HCT116 (cell line): ENCODE results near the gene PKP3. TPM values are rescaled to one million over a fixed set of nuclear protein-coding genes. Genes with fewer than 3 reads are reported as not detected.

Source experiments
- ATAC-seq: fragments of 200-7000 bp; cut with Tn5 transposase; 2 replicates; pipeline ENCODE4 v1.9.1; 2020; ENCODE audit warnings: mild to moderate bottlenecking, moderate library complexity
- BruUV-seq: library from RNA; stranded (reverse); fragments of 400-500 nt; replicated peaks from 2 replicates; lab custom pipeline; 2021; lab: Mats Ljungman, UMichigan
- CTCF ChIA-PET: fragments of 300-600 bp; sonication (Branson Sonifier 250); formaldehyde crosslinking; loops from one replicate; lab custom pipeline; 2021; ENCODE audit warnings: antibody characterized with exemption; lab: Charles Lee
- POLR2A ChIA-PET: fragments of 300-600, 350-600 bp; sonication (Branson Sonifier 250); formaldehyde crosslinking; loops from one replicate; lab custom pipeline; 2021; ENCODE audit warnings: antibody characterized with exemption; lab: Charles Lee
- RAD21 ChIA-PET, 2 experiments: fragments of 300-600 bp; sonication (Branson Sonifier 250); formaldehyde crosslinking; loops; one replicate each; lab custom pipeline; 2023; ENCODE audit warnings: low total read pairs in 2 of 2; ENCODE audit not compliant: uncharacterized antibody in 2 of 2, unreplicated experiment in 2 of 2, low non-redundant PET in 1 of 2; lab: Charles Lee
- DNase-seq: peaks from one replicate; pipeline ENCODE4 v3.0.0-alpha.2; 2010; ENCODE audit warnings: low read depth, low spot score
- H2AFZ ChIP-seq: fragments of 200-600 bp; shearing (Covaris generic), sonication (generic); 2 replicates; pipeline ENCODE4 v1.6.1; 2017; ENCODE audit warnings: low read depth, mixed run types, mixed read lengths, antibody characterized with exemption, low read length; ENCODE audit not compliant: poor library complexity, severe bottlenecking
- H3K27ac ChIP-seq: 2 replicates; pipeline ENCODE4 v1.5.1; 2012; ENCODE audit warnings: low read depth, low read length
- H3K27me3 ChIP-seq: fragments of 200-600 bp; sonication (generic); 2 replicates; pipeline ENCODE4 v1.6.1; 2016; ENCODE audit warnings: mixed run types, low read length, mixed read lengths; ENCODE audit not compliant: insufficient read depth
- H3K36me3 ChIP-seq, 2 experiments: fragments of 200-500 bp in 1 of 2; fragments of 200-600 bp in 1 of 2; sonication (Bioruptor generic) in 1 of 2; sonication (generic) in 1 of 2; 2 replicates each; pipeline versions ENCODE4 v1.5.1 to v1.6.1; 2014 to 2016; ENCODE audit warnings: low read length in 2 of 2, inconsistent platforms in 1 of 2, mixed read lengths in 1 of 2, mixed run types in 1 of 2; ENCODE audit not compliant: insufficient read depth in 2 of 2, control insufficient read depth in 1 of 2
- H3K4me1 ChIP-seq, 2 experiments: fragments of 200-600 bp in 1 of 2; sonication (generic) in 1 of 2; 2 replicates each; pipeline versions ENCODE4 v1.5.1 to v1.6.1; 2012 to 2017; ENCODE audit warnings: low read length in 2 of 2, inconsistent platforms in 1 of 2, mild to moderate bottlenecking in 1 of 2, mixed read lengths in 1 of 2, mixed run types in 1 of 2, moderate library complexity in 1 of 2; ENCODE audit not compliant: insufficient read depth in 2 of 2, control insufficient read depth in 1 of 2
- H3K4me2 ChIP-seq: fragments of 200-600 bp; sonication (generic); 2 replicates; pipeline ENCODE4 v1.6.1; 2017; ENCODE audit warnings: mixed run types, low read length, mixed read lengths
- H3K4me3 ChIP-seq, 2 experiments: fragments of 200-600 bp in 1 of 2; sonication (generic) in 1 of 2; replicated peaks in 1 of 2; 2 replicates each; pipeline ENCODE4 v1.5.1; 2011 to 2016; ENCODE audit warnings: low read length in 2 of 2, control low read depth in 1 of 2, low read depth in 1 of 2, mild to moderate bottlenecking in 1 of 2, mixed read lengths in 1 of 2, mixed run types in 1 of 2
- H3K79me2 ChIP-seq: fragments of 200-600 bp; sonication (generic); 2 replicates; pipeline ENCODE4 v1.6.1; 2017; ENCODE audit warnings: mild to moderate bottlenecking, mixed run types, low read length, moderate library complexity, mixed read lengths; ENCODE audit not compliant: insufficient read depth
- H3K9ac ChIP-seq: fragments of 200-600 bp; sonication (generic); 2 replicates; pipeline ENCODE4 v1.6.1; 2016; ENCODE audit warnings: low read length, mixed read lengths
- H3K9me2 ChIP-seq: fragments of 200-600 bp; sonication (generic), shearing (Covaris generic); 2 replicates; pipeline ENCODE4 v1.6.1; 2017; ENCODE audit warnings: mixed run types, mild to moderate bottlenecking, moderate library complexity; ENCODE audit not compliant: insufficient read depth
- H3K9me3 ChIP-seq, 2 experiments: fragments of 200-500 bp in 1 of 2; fragments of 200-600 bp in 1 of 2; sonication (Bioruptor generic) in 1 of 2; sonication (generic) in 1 of 2; 2 replicates each; pipeline ENCODE4 v1.6.1; 2014 to 2017; ENCODE audit warnings: low read length in 2 of 2, mixed read lengths in 2 of 2, inconsistent platforms in 1 of 2, low read depth in 1 of 2, mild to moderate bottlenecking in 1 of 2, mixed run types in 1 of 2, moderate library complexity in 1 of 2; ENCODE audit not compliant: control insufficient read depth in 1 of 2, insufficient read depth in 1 of 2
- H4K20me1 ChIP-seq: fragments of 200-600 bp; sonication (generic), shearing (Covaris generic); 2 replicates; pipeline ENCODE4 v1.6.1; 2017; ENCODE audit warnings: mixed run types, mild to moderate bottlenecking, moderate library complexity; ENCODE audit not compliant: insufficient read depth
- CEBPB ChIP-seq: IDR thresholded peaks from 2 replicates; pipeline ENCODE4 v1.6.1; 2012; ENCODE audit warnings: low read depth
- EGR1 ChIP-seq: IDR thresholded peaks from 2 replicates; pipeline ENCODE4 v1.6.1; 2012; ENCODE audit warnings: low read depth
- EZH2 ChIP-seq: fragments of 200-600 bp; sonication (generic); IDR thresholded peaks from 2 replicates; pipeline ENCODE4 v1.6.1; 2017; ENCODE audit warnings: antibody characterized with exemption, mixed run types
- EZH2phosphoT487 ChIP-seq: fragments of 200-600 bp; IDR thresholded peaks from 2 replicates; pipeline ENCODE4 v1.6.1; 2018; ENCODE audit warnings: antibody characterized with exemption, borderline replicate concordance
- FOSL1 ChIP-seq: IDR thresholded peaks from 2 replicates; pipeline ENCODE4 v1.6.1; 2012; ENCODE audit warnings: low read depth
- RAD21 ChIP-seq: IDR thresholded peaks from 2 replicates; pipeline ENCODE4 v1.6.1; 2012; ENCODE audit warnings: low read depth, mild to moderate bottlenecking
- SRF ChIP-seq: IDR thresholded peaks from 2 replicates; pipeline ENCODE4 v1.6.1; 2012; ENCODE audit warnings: low read depth
- TCF7L2 ChIP-seq: IDR thresholded peaks from 2 replicates; pipeline ENCODE4 v1.7.0; 2011; ENCODE audit warnings: borderline replicate concordance, inconsistent platforms; ENCODE audit not compliant: insufficient read depth, insufficient read length; ENCODE audit errors: extremely low read depth
- ZFX ChIP-seq: fragments of 450-650 bp; IDR thresholded peaks from 2 replicates; pipeline ENCODE4 v1.6.1; 2017
- intact Hi-C: fragments of 100-400 bp; cut with micrococcal nuclease; formaldehyde crosslinking; loops from 2 replicates; pipeline ENCODE4 v1.10.0; 2022
- total RNA-seq: library from RNA; stranded (reverse); gene quantifications from one replicate; pipeline ENCODE4 v1.2.1, GENCODE V29; 2021; ENCODE audit not compliant: unreplicated experiment
- TF ChIP-seq, protein P1 (sequence below): IDR thresholded peaks from 2 replicates; pipeline ENCODE4 v1.6.1; 2012; ENCODE audit warnings: low read depth
- TF ChIP-seq, protein P2 (sequence below), 3 experiments: fragments of 200-600 bp in 1 of 3; sonication (generic) in 1 of 3; IDR thresholded peaks in 2 of 3; conservative IDR thresholded peaks in 1 of 3; 2 replicates each; pipeline ENCODE4 v1.5.1; 2012 to 2017; ENCODE audit warnings: low read depth in 2 of 3, low read length in 2 of 3, antibody characterized with exemption in 1 of 3, borderline replicate concordance in 1 of 3, control low read depth in 1 of 3, mild to moderate bottlenecking in 1 of 3, mixed read lengths in 1 of 3, mixed run types in 1 of 3, moderate library complexity in 1 of 3; ENCODE audit not compliant: insufficient read depth in 1 of 3

Gene PKP3
- total RNA-seq, 1 experiment from 2014 or later: 157 TPM

DNA sequence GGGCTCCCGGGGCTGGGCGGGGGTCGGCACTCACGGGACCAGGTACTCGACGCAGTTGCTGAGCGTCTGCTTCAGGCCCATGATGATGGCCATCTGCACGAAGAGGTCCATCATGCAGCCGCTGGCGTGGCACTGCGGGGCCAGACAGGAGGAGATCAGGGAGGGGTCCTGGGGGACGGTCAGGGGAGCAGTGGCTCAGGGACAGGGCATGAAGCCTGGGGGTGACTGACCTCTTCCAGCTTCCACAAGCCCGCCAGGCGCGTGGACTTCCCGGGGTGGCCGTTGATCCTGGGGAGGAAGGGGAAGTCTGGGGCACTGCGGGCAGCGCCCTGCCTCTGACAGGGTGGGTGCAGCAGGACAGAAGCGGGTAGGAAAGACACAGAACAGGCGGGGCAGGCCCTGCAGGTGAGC lies 26.9 kb downstream of the PKP3 start:
- ChIA-PET RAD21 (no interaction called here), POLR2A (no interaction called here)

DNA sequence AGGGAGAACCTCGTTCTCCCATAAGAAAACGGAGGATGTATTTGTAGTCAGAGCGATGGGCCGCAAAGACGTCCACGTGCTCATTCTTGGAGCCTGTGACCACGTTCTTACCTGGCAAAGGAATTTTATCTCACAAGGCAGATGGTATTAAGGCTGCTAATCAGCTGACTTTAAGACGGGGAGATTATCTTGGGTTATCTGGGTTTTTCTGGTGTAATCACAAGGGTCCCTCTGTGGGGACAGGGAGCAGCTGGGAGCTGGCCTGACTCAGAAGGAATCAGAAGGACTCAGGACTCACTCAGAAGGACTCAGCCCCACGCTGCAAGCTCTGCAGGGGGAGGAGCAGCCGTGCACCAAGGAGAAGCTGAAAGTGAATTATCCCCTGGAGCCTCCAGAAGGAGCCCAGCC lies 28.2 kb downstream of the PKP3 start:
- no peak overlapping the region for H3K9ac ChIP-seq
- no peaks in the 10 kb centered on the region for H3K9me3 ChIP-seq
- H3K4me2 ChIP-seq: no peak overlapping the region
- H3K4me3 ChIP-seq: no peak overlapping the region
- H3K9me2 ChIP-seq: no peaks in the 10 kb centered on the region
- peaks cover 7 to 8% of the 10 kb centered on the region in 2 experiments; a peak in 3 of 4 replicates for H3K4me1 ChIP-seq
- no peaks in the 10 kb centered on the region for H4K20me1 ChIP-seq
- H3K27me3 ChIP-seq: no peaks in the 10 kb centered on the region
- RAD21 ChIA-PET: interaction anchor here in 1 of 2 experiments (0.6 kb wide), 1 partner anchor 14 kb away, joined by 4 read pairs; no protein-coding TSS in a partner anchor
- CTCF ChIA-PET: no interaction called here
- H3K27ac ChIP-seq: no peak overlapping the region
- H2AFZ ChIP-seq: no peak overlapping the region
- intact Hi-C loops: no loop called here
- no peak for DNase-seq
- no peak for ATAC-seq
- no peaks in the 10 kb centered on the region for H3K36me3 ChIP-seq
- POLR2A ChIA-PET: no interaction called here
- no TSS peak for BruUV-seq
- TF ChIP-seq, protein P1, sequence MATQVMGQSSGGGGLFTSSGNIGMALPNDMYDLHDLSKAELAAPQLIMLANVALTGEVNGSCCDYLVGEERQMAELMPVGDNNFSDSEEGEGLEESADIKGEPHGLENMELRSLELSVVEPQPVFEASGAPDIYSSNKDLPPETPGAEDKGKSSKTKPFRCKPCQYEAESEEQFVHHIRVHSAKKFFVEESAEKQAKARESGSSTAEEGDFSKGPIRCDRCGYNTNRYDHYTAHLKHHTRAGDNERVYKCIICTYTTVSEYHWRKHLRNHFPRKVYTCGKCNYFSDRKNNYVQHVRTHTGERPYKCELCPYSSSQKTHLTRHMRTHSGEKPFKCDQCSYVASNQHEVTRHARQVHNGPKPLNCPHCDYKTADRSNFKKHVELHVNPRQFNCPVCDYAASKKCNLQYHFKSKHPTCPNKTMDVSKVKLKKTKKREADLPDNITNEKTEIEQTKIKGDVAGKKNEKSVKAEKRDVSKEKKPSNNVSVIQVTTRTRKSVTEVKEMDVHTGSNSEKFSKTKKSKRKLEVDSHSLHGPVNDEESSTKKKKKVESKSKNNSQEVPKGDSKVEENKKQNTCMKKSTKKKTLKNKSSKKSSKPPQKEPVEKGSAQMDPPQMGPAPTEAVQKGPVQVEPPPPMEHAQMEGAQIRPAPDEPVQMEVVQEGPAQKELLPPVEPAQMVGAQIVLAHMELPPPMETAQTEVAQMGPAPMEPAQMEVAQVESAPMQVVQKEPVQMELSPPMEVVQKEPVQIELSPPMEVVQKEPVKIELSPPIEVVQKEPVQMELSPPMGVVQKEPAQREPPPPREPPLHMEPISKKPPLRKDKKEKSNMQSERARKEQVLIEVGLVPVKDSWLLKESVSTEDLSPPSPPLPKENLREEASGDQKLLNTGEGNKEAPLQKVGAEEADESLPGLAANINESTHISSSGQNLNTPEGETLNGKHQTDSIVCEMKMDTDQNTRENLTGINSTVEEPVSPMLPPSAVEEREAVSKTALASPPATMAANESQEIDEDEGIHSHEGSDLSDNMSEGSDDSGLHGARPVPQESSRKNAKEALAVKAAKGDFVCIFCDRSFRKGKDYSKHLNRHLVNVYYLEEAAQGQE: no peak
- TF ChIP-seq, protein P2, sequence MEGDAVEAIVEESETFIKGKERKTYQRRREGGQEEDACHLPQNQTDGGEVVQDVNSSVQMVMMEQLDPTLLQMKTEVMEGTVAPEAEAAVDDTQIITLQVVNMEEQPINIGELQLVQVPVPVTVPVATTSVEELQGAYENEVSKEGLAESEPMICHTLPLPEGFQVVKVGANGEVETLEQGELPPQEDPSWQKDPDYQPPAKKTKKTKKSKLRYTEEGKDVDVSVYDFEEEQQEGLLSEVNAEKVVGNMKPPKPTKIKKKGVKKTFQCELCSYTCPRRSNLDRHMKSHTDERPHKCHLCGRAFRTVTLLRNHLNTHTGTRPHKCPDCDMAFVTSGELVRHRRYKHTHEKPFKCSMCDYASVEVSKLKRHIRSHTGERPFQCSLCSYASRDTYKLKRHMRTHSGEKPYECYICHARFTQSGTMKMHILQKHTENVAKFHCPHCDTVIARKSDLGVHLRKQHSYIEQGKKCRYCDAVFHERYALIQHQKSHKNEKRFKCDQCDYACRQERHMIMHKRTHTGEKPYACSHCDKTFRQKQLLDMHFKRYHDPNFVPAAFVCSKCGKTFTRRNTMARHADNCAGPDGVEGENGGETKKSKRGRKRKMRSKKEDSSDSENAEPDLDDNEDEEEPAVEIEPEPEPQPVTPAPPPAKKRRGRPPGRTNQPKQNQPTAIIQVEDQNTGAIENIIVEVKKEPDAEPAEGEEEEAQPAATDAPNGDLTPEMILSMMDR (IDR thresholded peaks at IDR 0.05 in 2 of 3, conservative IDR thresholded peaks at IDR 0.05 in 1 of 3; ENCODE audit: borderline replicate concordance in 1 of 3, insufficient read depth in 1 of 3, low read depth in 2 of 3, low read length in 2 of 3): no peak
- TF ChIP-seq SRF (no peak), RAD21 (no peak), EZH2 (no peak), TCF7L2 (no peak), EZH2phosphoT487 (no peak), ZFX (no peak), FOSL1 (no peak), CEBPB (no peak)
- no peaks in the 10 kb centered on the region for H3K79me2 ChIP-seq

More for the DNA sequence above, 26.9 kb downstream of the PKP3 start:
- Histone ChIP-seq H3K9ac (no peak overlapping the region), H3K27ac (no peak overlapping the region), H3K79me2 (no peaks in the 10 kb centered on the region; the same call in 1 of the 2 replicates), H3K9me3 (no peaks in the 10 kb centered on the region), H3K4me1 (peaks cover 11 to 15% of the 10 kb centered on the region in 2 experiments), H3K27me3 (no peaks in the 10 kb centered on the region), H3K4me3 (no peak overlapping the region), H3K4me2 (no peak overlapping the region), H3K9me2 (no peaks in the 10 kb centered on the region), H2AFZ (no peak overlapping the region), H3K36me3 (no peaks in the 10 kb centered on the region), H4K20me1 (no peaks in the 10 kb centered on the region)
- TF ChIP-seq SRF: no peak
- TF ChIP-seq EGR1: no peak
- no peak for DNase-seq
- no TSS peak for BruUV-seq
- intact Hi-C loops: no loop called here
- CTCF ChIA-PET: no interaction called here
- ATAC-seq: no peak
